DOHH2 (cell line): ENCODE data around the gene CRYZL1.

ENCODE experiments used
- EZH2phosphoT487 ChIP-seq: fragments of 200-600 bp; sonication (generic); IDR thresholded peaks from 2 replicates; pipeline ENCODE4 v1.6.1; 2017; ENCODE audit warnings: borderline replicate concordance, mild to moderate bottlenecking, antibody characterized with exemption, low read length, moderate library complexity, mixed read lengths
- TF ChIP-seq, protein P1 (sequence below): fragments of 200-600 bp; sonication (generic); IDR thresholded peaks from one replicate; pipeline ENCODE4 v1.5.1; 2014; ENCODE audit warnings: antibody characterized with exemption, mild to moderate bottlenecking, low read depth, low read length; ENCODE audit not compliant: poor library complexity, severe bottlenecking

DNA sequence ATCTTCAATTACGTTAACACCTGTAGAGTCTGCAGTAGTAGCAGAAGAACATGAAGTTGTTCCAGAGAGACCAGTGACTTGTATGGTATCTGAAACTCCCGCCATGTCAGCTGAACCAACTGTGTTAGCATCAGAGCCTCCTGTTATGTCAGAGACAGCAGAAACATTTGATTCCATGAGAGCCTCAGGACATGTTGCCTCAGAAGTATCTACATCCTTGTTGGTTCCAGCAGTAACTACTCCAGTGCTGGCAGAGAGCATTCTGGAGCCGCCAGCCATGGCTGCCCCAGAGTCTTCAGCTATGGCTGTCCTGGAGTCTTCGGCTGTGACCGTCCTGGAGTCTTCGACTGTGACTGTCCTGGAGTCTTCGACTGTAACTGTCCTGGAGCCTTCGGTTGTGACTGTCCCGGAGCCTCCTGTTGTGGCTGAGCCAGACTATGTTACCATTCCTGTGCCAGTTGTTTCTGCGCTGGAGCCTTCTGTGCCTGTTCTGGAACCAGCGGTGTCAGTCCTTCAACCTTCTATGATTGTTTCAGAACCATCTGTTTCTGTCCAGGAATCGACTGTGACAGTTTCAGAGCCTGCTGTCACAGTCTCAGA is 88.4 kb downstream of the CRYZL1 start:
- TF ChIP-seq, protein P1, sequence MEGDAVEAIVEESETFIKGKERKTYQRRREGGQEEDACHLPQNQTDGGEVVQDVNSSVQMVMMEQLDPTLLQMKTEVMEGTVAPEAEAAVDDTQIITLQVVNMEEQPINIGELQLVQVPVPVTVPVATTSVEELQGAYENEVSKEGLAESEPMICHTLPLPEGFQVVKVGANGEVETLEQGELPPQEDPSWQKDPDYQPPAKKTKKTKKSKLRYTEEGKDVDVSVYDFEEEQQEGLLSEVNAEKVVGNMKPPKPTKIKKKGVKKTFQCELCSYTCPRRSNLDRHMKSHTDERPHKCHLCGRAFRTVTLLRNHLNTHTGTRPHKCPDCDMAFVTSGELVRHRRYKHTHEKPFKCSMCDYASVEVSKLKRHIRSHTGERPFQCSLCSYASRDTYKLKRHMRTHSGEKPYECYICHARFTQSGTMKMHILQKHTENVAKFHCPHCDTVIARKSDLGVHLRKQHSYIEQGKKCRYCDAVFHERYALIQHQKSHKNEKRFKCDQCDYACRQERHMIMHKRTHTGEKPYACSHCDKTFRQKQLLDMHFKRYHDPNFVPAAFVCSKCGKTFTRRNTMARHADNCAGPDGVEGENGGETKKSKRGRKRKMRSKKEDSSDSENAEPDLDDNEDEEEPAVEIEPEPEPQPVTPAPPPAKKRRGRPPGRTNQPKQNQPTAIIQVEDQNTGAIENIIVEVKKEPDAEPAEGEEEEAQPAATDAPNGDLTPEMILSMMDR, result no peak
- no peak for TF ChIP-seq EZH2phosphoT487
